ENCODE data around the gene GNMT. TPM values are rescaled to one million over a fixed set of nuclear protein-coding genes. Genes with fewer than 3 reads are reported as not detected.
A peak's percentile ranks its signal among the peaks of the same experiment; 100 is the strongest.

The GNMT gene
- total RNA-seq, 2 donors from 2014 or later = 3.3 to 4.1 TPM

- Histone ChIP-seq H3K36me3 (peaks cover 16% of the 10 kb centered on the region), H3K27me3 (no peaks in the 10 kb centered on the region), H3K27ac (no peak overlapping the region), H3K4me1 (no peaks in the 10 kb centered on the region), H3K9me3 (no peaks in the 10 kb centered on the region), H3K4me3 (no peak overlapping the region)
- no peak for DNase-seq (ENCODE audit: low spot score)
- TF ChIP-seq, protein P1, sequence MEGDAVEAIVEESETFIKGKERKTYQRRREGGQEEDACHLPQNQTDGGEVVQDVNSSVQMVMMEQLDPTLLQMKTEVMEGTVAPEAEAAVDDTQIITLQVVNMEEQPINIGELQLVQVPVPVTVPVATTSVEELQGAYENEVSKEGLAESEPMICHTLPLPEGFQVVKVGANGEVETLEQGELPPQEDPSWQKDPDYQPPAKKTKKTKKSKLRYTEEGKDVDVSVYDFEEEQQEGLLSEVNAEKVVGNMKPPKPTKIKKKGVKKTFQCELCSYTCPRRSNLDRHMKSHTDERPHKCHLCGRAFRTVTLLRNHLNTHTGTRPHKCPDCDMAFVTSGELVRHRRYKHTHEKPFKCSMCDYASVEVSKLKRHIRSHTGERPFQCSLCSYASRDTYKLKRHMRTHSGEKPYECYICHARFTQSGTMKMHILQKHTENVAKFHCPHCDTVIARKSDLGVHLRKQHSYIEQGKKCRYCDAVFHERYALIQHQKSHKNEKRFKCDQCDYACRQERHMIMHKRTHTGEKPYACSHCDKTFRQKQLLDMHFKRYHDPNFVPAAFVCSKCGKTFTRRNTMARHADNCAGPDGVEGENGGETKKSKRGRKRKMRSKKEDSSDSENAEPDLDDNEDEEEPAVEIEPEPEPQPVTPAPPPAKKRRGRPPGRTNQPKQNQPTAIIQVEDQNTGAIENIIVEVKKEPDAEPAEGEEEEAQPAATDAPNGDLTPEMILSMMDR (IDR thresholded peaks at IDR 0.05) = no peak
Observed at GRCh38 chr6:43001843-43002242, 41.3 kb downstream of the GNMT start.

GRCh38 chr6:43005844-43006243, 45.3 kb downstream of the GNMT start:
- Histone ChIP-seq H3K27me3 (no peaks in the 10 kb centered on the region), H3K4me3 (no peak overlapping the region), H3K36me3 (peaks cover 53% of the 10 kb centered on the region), H3K9me3 (no peaks in the 10 kb centered on the region), H3K4me1 (peaks cover 0 to 4% of the 10 kb centered on the region in 2 donors), H3K27ac (no peak overlapping the region)
- TF ChIP-seq, protein P1 (IDR thresholded peaks at IDR 0.05) = no peak
- no peak for DNase-seq (ENCODE audit: low spot score)

- peaks cover 0 to 4% of the 10 kb centered on the region in 2 donors for H3K4me1 ChIP-seq
- no peak overlapping the region for H3K27ac ChIP-seq
- TF ChIP-seq, protein P1 (IDR thresholded peaks at IDR 0.05) = no peak
- no peak overlapping the region for H3K4me3 ChIP-seq
- H3K27me3 ChIP-seq = no peaks in the 10 kb centered on the region
- no peak for DNase-seq (ENCODE audit: low spot score)
- no peaks in the 10 kb centered on the region for H3K9me3 ChIP-seq
- H3K36me3 ChIP-seq = peaks cover 57% of the 10 kb centered on the region
Observed at GRCh38 chr6:43006251-43006650, 45.7 kb downstream of the GNMT start.

- Histone ChIP-seq H3K27me3 (no peaks in the 10 kb centered on the region), H3K27ac (no peak overlapping the region), H3K4me3 (no peak overlapping the region), H3K36me3 (peaks cover 64% of the 10 kb centered on the region), H3K4me1 (peaks cover 0 to 8% of the 10 kb centered on the region in 2 donors), H3K9me3 (no peaks in the 10 kb centered on the region)
- no peak for DNase-seq (ENCODE audit: low spot score)
- TF ChIP-seq, protein P1 (IDR thresholded peaks at IDR 0.05) = no peak
Observed at GRCh38 chr6:43007126-43007525, 46.6 kb downstream of the GNMT start.

DNA sequence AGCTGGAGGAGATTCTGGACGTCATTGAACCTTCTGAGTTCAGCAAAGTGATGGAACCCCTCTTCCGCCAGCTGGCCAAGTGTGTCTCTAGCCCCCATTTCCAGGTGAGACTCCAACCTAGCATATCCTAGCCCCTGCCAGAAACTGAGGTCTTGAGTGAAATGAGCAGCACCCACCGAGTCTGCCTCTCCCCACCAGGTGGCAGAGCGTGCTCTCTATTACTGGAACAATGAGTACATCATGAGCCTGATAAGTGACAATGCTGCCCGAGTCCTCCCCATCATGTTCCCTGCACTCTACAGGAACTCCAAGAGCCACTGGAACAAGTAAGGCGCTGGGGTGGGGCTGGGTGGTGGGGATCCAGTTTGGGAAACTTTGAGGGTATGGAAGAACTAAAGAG, 48.6 kb downstream of the GNMT start:
- H3K36me3 ChIP-seq = peaks cover 59% of the 10 kb centered on the region
- no peak for DNase-seq (ENCODE audit: low spot score)

More for the DNA sequence above, 48.6 kb downstream of the GNMT start:
- TF ChIP-seq, protein P1 (IDR thresholded peaks at IDR 0.05) = peak in 1 of 2 donors; percentile 63
- no peak overlapping the region for H3K4me3 ChIP-seq
- peak overlapping the region in 1 of 2 donors; percentile 50 for H3K27ac ChIP-seq
- H3K27me3 ChIP-seq = no peaks in the 10 kb centered on the region
- peaks cover 0 to 22% of the 10 kb centered on the region in 2 donors for H3K4me1 ChIP-seq
- no peaks in the 10 kb centered on the region for H3K9me3 ChIP-seq
